A549 (cell line): ENCODE data around the gene MEDAG. TPM values are rescaled to one million over a fixed set of nuclear protein-coding genes. Genes with fewer than 3 reads are reported as not detected.

Source experiments
- ATAC-seq, 2 experiments: fragments of 200-7000 bp in 1 of 2; fragments of >200 bp in 1 of 2; cut with Nextera tagmentation in 1 of 2; cut with Tn5 transposase in 1 of 2; 3 replicates each; pipeline versions ENCODE4 v1.8.0 to v1.9.1; 2018 to 2020; ENCODE audit warnings: mild to moderate bottlenecking in 1 of 2, moderate library complexity in 1 of 2
- CTCF ChIA-PET: fragments of 300-600 bp; sonication (Branson Sonifier 250); formaldehyde crosslinking; extraction: SDS; loops from one replicate; lab custom pipeline; 2021; ENCODE audit warnings: antibody characterized with exemption, inconsistent platforms; lab: Yijun Ruan, JAX
- POLR2A ChIA-PET: fragments of 350-600 bp; formaldehyde crosslinking; extraction: SDS; loops from one replicate; lab custom pipeline; 2021; ENCODE audit warnings: antibody characterized with exemption, inconsistent platforms; lab: Yijun Ruan, JAX
- DNase-seq, 2 experiments: peaks; one replicate each; pipeline versions ENCODE4 v3.0.0 to v3.0.0-alpha.2; 2011 to 2016; ENCODE audit warnings: low read depth in 1 of 2, low spot score in 1 of 2
- FAIRE-seq: peaks from 2 replicates; lab custom pipeline; 2011; peaks lifted over from hg19 to GRCh38; lab: Jason Lieb, UNC
- H3K27ac ChIP-seq, 2 experiments: fragments of >200 bp; sonication (Bioruptor Twin); formaldehyde crosslinking; 3 replicates each; pipeline ENCODE4 v1.5.1; 2016 to 2017
- H3K4me1 ChIP-seq: fragments of >200 bp; sonication (Bioruptor Twin); formaldehyde crosslinking; 3 replicates; pipeline ENCODE4 v1.6.1; 2016
- H3K4me2 ChIP-seq: fragments of >200 bp; sonication (Bioruptor Twin); formaldehyde crosslinking; 3 replicates; pipeline ENCODE4 v1.6.1; 2016
- H3K4me3 ChIP-seq: fragments of >200 bp; sonication (Bioruptor Twin); formaldehyde crosslinking; 3 replicates; pipeline ENCODE4 v1.5.1; 2016
- H3K9me3 ChIP-seq: fragments of >200 bp; sonication (Bioruptor Twin); formaldehyde crosslinking; 3 replicates; pipeline ENCODE4 v1.6.1; 2016
- BHLHE40 ChIP-seq: IDR thresholded peaks from 2 replicates; pipeline ENCODE4 v1.6.1; 2012; ENCODE audit warnings: low read depth, low read length, inconsistent platforms
- CBX2 ChIP-seq: fragments of 200-600 bp; sonication (generic); IDR thresholded peaks from 2 replicates; pipeline ENCODE4 v1.6.1; 2016; ENCODE audit warnings: low read depth, mild to moderate bottlenecking, borderline replicate concordance
- CBX8 ChIP-seq: fragments of 200-600 bp; sonication (generic); IDR thresholded peaks from 2 replicates; pipeline ENCODE4 v1.6.1; 2016
- CEBPB ChIP-seq, 2 experiments: fragments of >200 bp in 1 of 2; sonication (Bioruptor Twin) in 1 of 2; formaldehyde crosslinking in 1 of 2; IDR thresholded peaks; 2 replicates each; pipeline ENCODE4 v1.6.1; 2012 to 2016
- CHD2 ChIP-seq: fragments of 150-350 bp; IDR thresholded peaks from 2 replicates; pipeline ENCODE4 v1.6.1; 2014; ENCODE audit warnings: low read length; ENCODE audit not compliant: partially characterized antibody
- CTCF ChIP-seq: fragments of >200 bp; sonication (Bioruptor Twin); formaldehyde crosslinking; IDR thresholded peaks from 3 replicates; pipeline ENCODE4 v1.5.1; 2016
- E2F6 ChIP-seq: IDR thresholded peaks from 2 replicates; pipeline ENCODE4 v1.6.1; 2012; ENCODE audit warnings: low read depth, borderline replicate concordance
- EHF ChIP-seq: fragments of 250-450 bp; sonication (Bioruptor Pico); IDR thresholded peaks from 2 replicates; pipeline ENCODE4 v1.5.0; 2020; ENCODE audit warnings: mild to moderate bottlenecking
- EP300 ChIP-seq, 2 experiments: fragments of >200 bp; sonication (Bioruptor Twin); formaldehyde crosslinking; IDR thresholded peaks; 2 replicates in 1 of 2; 3 replicates in 1 of 2; pipeline ENCODE4 v1.6.1; 2016 to 2017
- FOSL2 ChIP-seq, 2 experiments: fragments of 450-650 bp in 1 of 2; fragments of >200 bp in 1 of 2; sonication (Bioruptor Twin) in 1 of 2; formaldehyde crosslinking; IDR thresholded peaks; 2 replicates each; pipeline versions ENCODE4 v1.5.0 to v1.6.1; 2016 to 2020; ENCODE audit warnings: mild to moderate bottlenecking in 1 of 2, moderate library complexity in 1 of 2
- FOXS1 ChIP-seq: fragments of 250-450 bp; sonication (Bioruptor Pico); IDR thresholded peaks from 2 replicates; pipeline ENCODE4 v1.5.0; 2020; ENCODE audit warnings: mild to moderate bottlenecking, moderate library complexity
- GATA3 ChIP-seq: IDR thresholded peaks from 2 replicates; pipeline ENCODE4 v1.6.1; 2012; ENCODE audit warnings: borderline replicate concordance
- HDAC2 ChIP-seq: fragments of 200-600 bp; sonication (generic); IDR thresholded peaks from 2 replicates; pipeline ENCODE4 v1.6.1; 2016
- MYC ChIP-seq: IDR thresholded peaks from 2 replicates; pipeline ENCODE4 v1.6.1; 2012; ENCODE audit warnings: mild to moderate bottlenecking, inconsistent platforms, low read length, improper control_type of control experiment, borderline replicate concordance
- NR3C1 ChIP-seq: fragments of >200 bp; sonication (Bioruptor Twin); formaldehyde crosslinking; IDR thresholded peaks from 3 replicates; pipeline ENCODE4 v1.6.1; 2017
- POLR2A ChIP-seq: IDR thresholded peaks from 2 replicates; pipeline ENCODE4 v1.6.1; 2012; ENCODE audit warnings: mild to moderate bottlenecking, low read length
- RFX5 ChIP-seq: fragments of 450-650 bp; IDR thresholded peaks from 2 replicates; pipeline ENCODE4 v1.7.1; 2014; ENCODE audit warnings: antibody characterized with exemption, mild to moderate bottlenecking, moderate library complexity
- WGBS: methylation state at CpG from one replicate; pipeline ENCODE4 v1.1.6; 2017; ENCODE audit errors: missing lambda C conversion rate; 5-methylcytosine and 5-hydroxymethylcytosine counted together
- polyA plus RNA-seq, 4 experiments: library from polyadenylated mRNA; depleted of rRNA in 3 of 4; stranded (reverse); fragments of >200 nt; fragmentation: RNase III in 1 of 4; extraction: RNeasy Plus Mini Kit Qiagen cat#74134 plus additional on column Dnase treatment in 1 of 4; gene quantifications; 2 replicates in 3 of 4; 3 replicates in 1 of 4; pipeline ENCODE4 v1.2.3, GENCODE V29; 2011 to 2017
- TF ChIP-seq, protein P1 (sequence below): fragments of >200 bp; sonication (Bioruptor Twin); formaldehyde crosslinking; IDR thresholded peaks from 2 replicates; pipeline ENCODE4 v1.6.1; 2016
- TF ChIP-seq, protein P2 (sequence below): fragments of 200-600 bp; sonication (generic); IDR thresholded peaks from 2 replicates; pipeline ENCODE4 v1.6.1; 2016; ENCODE audit warnings: antibody characterized with exemption, mild to moderate bottlenecking, moderate library complexity
- TF ChIP-seq, protein P3 (sequence below): fragments of 150-350 bp; IDR thresholded peaks from 2 replicates; pipeline ENCODE4 v1.6.1; 2014; ENCODE audit warnings: low read depth, mild to moderate bottlenecking, low read length

The MEDAG gene
- polyA plus RNA-seq, 2 of the 4 experiments (the other 2 are of a cell fraction), result 0.21 TPM; not detected in 1

GRCh38 chr13:30906411-30907051 lies 460 bp downstream of the MEDAG start:
- peak overlapping the region; percentile 84 for H3K4me2 ChIP-seq
- ChIA-PET CTCF (no interaction called here), POLR2A (no interaction called here)
- TF ChIP-seq MYC (no peak), EHF (CRISPR knock-in tag) (no peak)
- H3K4me3 ChIP-seq, result peak overlapping the region; percentile 40
- peak overlapping the region in 1 of 2 experiments; percentile 73; a peak in 3 of 6 replicates for H3K27ac ChIP-seq
- FAIRE-seq (no peak), ATAC-seq (peak in 1 of 2 experiments; percentile 44; a peak in 3 of 6 replicates), DNase-seq (no peak)
- no peaks in the 10 kb centered on the region for H3K4me1 ChIP-seq
- no peaks in the 10 kb centered on the region for H3K9me3 ChIP-seq
- WGBS, result 100% methylated on average over 4 of the region's 60 CpGs

DNA sequence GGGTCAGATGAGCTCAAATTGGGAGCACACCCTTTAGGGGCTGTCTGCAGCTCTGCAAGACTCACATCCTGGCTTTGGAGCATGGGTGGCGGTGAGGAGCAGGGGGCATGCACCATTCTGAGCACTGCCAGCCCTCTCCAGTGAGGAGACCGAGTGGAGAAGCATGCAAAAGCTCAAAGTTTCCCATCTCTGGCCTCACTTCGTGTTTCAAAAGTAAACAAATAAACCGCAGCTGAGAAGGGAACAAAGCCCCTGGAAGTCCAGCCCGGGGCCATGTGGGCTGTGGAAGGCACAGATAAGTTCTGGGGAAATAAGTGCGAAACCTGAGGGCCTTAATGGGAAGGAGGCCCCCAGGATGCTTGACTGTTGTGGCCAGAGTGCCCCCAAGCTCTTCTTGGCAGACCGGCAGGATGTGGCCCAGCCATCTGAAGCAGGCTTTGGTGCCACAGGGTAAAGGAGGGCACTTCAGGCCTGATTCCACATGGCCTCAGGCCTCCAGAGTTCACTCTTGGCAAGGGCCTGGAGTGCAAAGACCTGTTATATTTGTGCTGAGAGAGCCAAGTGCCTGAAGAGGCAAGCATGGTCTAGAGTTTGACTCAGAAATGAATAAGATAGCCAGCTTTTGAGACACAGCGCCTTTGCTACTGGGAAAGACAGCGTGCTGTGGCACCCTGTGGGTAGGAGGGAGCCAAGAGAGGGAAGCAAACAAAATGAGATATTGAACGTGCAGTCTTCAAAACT lies 1.2 kb downstream of the MEDAG start:
- ChIA-PET CTCF (no interaction called here), POLR2A (no interaction called here)
- H3K4me3 ChIP-seq, result no peak overlapping the region
- DNase-seq, result no peak
- no peak overlapping the region for H3K27ac ChIP-seq
- H3K9me3 ChIP-seq, result no peaks in the 10 kb centered on the region
- H3K4me1 ChIP-seq, result no peaks in the 10 kb centered on the region
- no peak for ATAC-seq
- TF ChIP-seq, protein P1, sequence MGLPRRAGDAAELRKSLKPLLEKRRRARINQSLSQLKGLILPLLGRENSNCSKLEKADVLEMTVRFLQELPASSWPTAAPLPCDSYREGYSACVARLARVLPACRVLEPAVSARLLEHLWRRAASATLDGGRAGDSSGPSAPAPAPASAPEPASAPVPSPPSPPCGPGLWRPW, result no peak
- TF ChIP-seq E2F6 (no peak), CHD2 (no peak), CBX8 (no peak), BHLHE40 (no peak), RFX5 (no peak), CEBPB (IDR thresholded peaks at IDR 0.05) (no peak), MYC (no peak), NR3C1 (no peak), GATA3 (no peak), EP300 (IDR thresholded peaks at IDR 0.05) (no peak), POLR2A (no peak), FOSL2 (IDR thresholded peaks at IDR 0.05) (no peak), FOSL2 (CRISPR knock-in tag; IDR thresholded peaks at IDR 0.05) (no peak), FOXS1 (no peak)
- TF ChIP-seq, protein P2, sequence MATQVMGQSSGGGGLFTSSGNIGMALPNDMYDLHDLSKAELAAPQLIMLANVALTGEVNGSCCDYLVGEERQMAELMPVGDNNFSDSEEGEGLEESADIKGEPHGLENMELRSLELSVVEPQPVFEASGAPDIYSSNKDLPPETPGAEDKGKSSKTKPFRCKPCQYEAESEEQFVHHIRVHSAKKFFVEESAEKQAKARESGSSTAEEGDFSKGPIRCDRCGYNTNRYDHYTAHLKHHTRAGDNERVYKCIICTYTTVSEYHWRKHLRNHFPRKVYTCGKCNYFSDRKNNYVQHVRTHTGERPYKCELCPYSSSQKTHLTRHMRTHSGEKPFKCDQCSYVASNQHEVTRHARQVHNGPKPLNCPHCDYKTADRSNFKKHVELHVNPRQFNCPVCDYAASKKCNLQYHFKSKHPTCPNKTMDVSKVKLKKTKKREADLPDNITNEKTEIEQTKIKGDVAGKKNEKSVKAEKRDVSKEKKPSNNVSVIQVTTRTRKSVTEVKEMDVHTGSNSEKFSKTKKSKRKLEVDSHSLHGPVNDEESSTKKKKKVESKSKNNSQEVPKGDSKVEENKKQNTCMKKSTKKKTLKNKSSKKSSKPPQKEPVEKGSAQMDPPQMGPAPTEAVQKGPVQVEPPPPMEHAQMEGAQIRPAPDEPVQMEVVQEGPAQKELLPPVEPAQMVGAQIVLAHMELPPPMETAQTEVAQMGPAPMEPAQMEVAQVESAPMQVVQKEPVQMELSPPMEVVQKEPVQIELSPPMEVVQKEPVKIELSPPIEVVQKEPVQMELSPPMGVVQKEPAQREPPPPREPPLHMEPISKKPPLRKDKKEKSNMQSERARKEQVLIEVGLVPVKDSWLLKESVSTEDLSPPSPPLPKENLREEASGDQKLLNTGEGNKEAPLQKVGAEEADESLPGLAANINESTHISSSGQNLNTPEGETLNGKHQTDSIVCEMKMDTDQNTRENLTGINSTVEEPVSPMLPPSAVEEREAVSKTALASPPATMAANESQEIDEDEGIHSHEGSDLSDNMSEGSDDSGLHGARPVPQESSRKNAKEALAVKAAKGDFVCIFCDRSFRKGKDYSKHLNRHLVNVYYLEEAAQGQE, result no peak
- no peak for FAIRE-seq
- no peak overlapping the region for H3K4me2 ChIP-seq
- 75% methylated on average over 8 of the region's 10 CpGs for WGBS

- Histone ChIP-seq H3K4me2 (no peak overlapping the region), H3K4me1 (no peaks in the 10 kb centered on the region), H3K4me3 (no peak overlapping the region), H3K9me3 (no peaks in the 10 kb centered on the region), H3K27ac (no peak overlapping the region)
- ATAC-seq, result no peak
- POLR2A ChIA-PET, result no interaction called here
- FAIRE-seq, result no peak
- 48% methylated on average over 5 of the region's 5 CpGs for WGBS
- no peak for DNase-seq
- CTCF ChIA-PET, result interaction anchor here (2.6 kb wide), 1 partner anchor 16 kb away, joined by 8 read pairs; no protein-coding TSS in a partner anchor
- no peak for TF ChIP-seq RFX5
- TF ChIP-seq, protein P2, result no peak
- TF ChIP-seq POLR2A, result no peak
- TF ChIP-seq, protein P3, sequence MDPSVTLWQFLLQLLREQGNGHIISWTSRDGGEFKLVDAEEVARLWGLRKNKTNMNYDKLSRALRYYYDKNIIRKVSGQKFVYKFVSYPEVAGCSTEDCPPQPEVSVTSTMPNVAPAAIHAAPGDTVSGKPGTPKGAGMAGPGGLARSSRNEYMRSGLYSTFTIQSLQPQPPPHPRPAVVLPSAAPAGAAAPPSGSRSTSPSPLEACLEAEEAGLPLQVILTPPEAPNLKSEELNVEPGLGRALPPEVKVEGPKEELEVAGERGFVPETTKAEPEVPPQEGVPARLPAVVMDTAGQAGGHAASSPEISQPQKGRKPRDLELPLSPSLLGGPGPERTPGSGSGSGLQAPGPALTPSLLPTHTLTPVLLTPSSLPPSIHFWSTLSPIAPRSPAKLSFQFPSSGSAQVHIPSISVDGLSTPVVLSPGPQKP, result no peak
- no peak for TF ChIP-seq FOXS1
- TF ChIP-seq HDAC2, result no peak
- no peak for TF ChIP-seq CBX2
- TF ChIP-seq CTCF, result no peak
Observed at GRCh38 chr13:30908416-30908980, 2.4 kb downstream of the MEDAG start.
